Cardiac fibroblast (primary cell): ENCODE measurements around the gene SHISA6.

ENCODE experiments used
- DNase-seq, 2 donors: peaks; one replicate each; pipeline versions ENCODE4 v3.0.0 to v3.0.0-alpha.2; 2010; ENCODE audit warnings: low read depth in 2 of 2
- H3K4me3 ChIP-seq, 2 donors: replicated peaks in 1 of 2; 1 replicate in 1 of 2; 2 replicates in 1 of 2; pipeline ENCODE4 v1.5.1; 2011; ENCODE audit warnings: low read depth in 2 of 2, low read length in 2 of 2, mild to moderate bottlenecking in 2 of 2, moderate library complexity in 1 of 2
- TF ChIP-seq, protein P1 (sequence below): IDR thresholded peaks from one replicate; pipeline ENCODE4 v1.5.1; 2011; ENCODE audit warnings: low read depth, mild to moderate bottlenecking, low read length, inconsistent platforms

SHISA6 gene

DNA sequence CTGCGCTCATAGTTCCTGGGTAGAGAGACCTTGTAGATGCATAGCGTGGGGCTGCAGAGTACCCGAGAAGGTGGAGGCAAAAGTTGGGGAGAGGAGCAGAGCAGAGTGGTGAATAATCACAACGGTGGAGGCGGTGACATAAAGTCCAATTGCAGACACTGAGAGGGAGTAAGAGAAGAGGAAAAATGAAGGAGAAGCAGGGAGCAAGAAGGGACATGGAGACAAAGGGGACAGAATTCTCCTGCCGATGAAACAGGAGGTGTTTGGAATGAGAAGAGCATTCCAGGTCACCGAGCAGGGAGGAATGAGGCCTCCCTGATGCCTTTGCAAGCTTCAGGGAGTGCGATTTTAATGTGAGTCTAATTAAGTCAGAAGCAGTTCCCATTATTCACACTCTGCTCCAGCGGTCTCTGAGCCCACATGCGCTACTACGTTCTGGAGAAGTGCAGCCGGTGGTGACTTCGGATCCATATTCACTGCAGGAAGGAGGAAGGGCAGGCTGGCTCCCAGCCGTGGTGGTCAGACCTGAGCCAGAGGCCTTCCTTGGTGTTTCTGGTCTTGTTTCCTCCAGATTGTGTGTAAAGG is 249.2 kb downstream of the SHISA6 start:
- H3K4me3 ChIP-seq: no peak overlapping the region
- no peak for DNase-seq
- TF ChIP-seq, protein P1, sequence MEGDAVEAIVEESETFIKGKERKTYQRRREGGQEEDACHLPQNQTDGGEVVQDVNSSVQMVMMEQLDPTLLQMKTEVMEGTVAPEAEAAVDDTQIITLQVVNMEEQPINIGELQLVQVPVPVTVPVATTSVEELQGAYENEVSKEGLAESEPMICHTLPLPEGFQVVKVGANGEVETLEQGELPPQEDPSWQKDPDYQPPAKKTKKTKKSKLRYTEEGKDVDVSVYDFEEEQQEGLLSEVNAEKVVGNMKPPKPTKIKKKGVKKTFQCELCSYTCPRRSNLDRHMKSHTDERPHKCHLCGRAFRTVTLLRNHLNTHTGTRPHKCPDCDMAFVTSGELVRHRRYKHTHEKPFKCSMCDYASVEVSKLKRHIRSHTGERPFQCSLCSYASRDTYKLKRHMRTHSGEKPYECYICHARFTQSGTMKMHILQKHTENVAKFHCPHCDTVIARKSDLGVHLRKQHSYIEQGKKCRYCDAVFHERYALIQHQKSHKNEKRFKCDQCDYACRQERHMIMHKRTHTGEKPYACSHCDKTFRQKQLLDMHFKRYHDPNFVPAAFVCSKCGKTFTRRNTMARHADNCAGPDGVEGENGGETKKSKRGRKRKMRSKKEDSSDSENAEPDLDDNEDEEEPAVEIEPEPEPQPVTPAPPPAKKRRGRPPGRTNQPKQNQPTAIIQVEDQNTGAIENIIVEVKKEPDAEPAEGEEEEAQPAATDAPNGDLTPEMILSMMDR: no peak

DNA sequence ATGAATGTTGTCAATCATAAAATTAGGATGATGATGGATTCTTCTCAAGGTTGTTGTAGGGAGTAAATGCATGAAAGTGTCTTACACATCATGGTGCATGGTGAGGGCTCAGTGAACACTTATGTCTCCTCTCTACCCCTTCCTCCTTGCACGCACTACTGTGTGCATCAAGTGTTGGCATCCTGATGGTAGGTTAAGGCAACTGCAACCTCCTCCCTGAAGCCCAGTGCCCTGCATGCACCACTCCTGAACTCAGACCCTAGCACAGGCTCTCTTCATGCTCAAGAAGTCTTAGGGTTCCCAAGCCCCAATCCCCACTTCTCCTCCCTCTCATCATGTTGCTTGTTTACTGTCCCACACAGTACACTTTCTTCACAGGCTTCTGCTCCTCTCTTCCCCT is 251.5 kb downstream of the SHISA6 start:
- TF ChIP-seq, protein P1: no peak
- no peak for DNase-seq
- H3K4me3 ChIP-seq: no peak overlapping the region

DNA sequence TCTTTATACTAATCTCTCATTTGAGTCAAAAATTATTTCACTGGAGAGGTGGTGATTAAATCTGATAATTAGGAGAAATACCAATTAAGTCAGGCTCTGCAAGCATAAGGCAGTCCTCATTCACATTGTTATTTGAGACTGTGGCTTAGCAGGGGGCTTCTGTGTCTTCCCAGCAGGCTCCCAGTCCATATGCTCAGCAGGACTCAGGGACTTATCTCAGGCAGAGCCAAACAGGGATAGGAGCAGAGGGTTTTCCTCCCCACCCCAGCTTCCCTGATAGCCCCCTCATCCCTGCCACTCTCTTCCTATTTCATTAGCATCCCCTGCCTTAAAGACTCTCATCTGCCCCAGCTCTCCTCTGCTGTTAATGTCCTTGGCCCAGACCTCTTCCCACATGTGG is 252.9 kb downstream of the SHISA6 start:
- H3K4me3 ChIP-seq: no peak overlapping the region
- DNase-seq: no peak
- TF ChIP-seq, protein P1: no peak

DNA sequence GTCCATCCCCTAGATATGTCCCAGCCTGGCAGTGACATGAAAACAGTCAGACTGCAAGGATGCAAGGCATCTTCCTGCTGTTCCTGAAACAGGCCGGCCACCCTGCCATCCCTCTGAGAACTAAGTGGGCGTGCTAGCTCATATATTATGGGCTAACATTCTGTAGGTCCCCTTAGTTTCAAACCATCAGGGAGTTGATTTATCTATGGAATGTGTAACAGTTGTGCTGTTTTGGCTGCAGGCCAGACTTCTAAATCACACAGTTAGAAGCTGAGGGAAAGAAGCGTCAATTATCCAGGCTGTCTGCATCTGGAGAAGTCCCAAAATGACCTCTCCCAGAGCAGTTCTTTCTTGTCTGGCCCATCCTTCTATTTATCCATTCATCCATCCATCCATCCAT is 254.6 kb downstream of the SHISA6 start:
- H3K4me3 ChIP-seq: no peak overlapping the region
- DNase-seq: no peak
- TF ChIP-seq, protein P1: no peak

DNA sequence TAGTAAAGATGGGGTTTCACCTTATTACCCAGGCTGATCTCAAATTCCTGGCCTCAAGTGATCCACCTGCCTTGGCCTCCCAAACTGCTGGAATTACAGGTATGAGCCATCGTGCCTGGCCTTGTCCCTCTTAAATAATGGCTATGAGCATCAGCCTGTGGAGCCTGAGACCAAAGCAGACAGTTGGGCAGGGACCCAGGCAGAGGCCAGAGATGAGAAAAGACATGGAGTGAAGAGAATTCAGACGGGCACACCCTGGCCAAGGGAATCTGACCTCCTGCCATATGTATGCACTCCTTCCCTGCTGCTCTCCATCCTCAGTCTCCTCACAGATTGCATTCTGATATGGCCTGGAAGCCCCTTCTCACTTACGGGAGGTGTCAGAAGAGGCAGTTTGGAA is 258.9 kb downstream of the SHISA6 start:
- DNase-seq: no peak
- TF ChIP-seq, protein P1: no peak
- H3K4me3 ChIP-seq: no peak overlapping the region

DNA sequence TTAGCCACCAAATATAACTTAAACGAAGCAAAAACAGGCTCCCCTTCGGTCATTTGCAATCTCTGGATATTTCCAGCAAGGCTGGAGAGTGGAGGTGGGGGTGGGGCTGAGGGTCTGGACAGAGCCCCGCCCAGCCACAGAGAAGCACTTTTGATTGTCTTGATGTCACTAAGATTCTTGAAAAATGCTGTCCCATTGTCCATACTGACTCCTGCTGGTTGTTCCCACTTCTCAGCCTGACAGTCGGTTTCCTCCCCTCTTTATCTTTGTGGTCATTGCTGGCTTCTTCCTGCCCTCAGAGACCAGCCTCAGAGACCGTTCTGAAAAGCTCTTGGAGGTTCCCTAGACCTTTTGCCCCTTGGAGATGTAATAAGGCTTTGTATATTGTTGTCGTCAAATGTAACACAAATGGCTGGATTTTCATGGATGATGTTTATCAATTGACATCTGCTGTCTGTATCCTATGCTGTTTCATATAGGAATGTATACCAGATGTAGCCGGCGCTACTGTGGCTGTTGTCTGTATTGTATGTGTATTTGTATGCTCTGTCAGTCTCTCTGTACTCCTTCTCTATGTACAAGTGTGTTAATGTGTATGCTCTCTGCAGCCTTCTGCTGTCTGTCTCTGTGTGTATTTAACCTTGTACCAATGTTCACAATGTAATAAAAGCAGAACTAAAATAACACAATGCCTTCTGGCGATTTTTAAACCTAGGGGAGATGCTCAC is 262.5 kb downstream of the SHISA6 start:
- DNase-seq: no peak

More for the DNA sequence above, 262.5 kb downstream of the SHISA6 start:
- H3K4me3 ChIP-seq: no peak overlapping the region
- TF ChIP-seq, protein P1: no peak
